Spleen (tissue), 7 donors: ENCODE data around the gene AGO3.

Source experiments
- CTCF ChIP-seq, 11 experiments: fragments of 200-600 bp in 7 of 11; fragments of 450-650 bp in 4 of 11; sonication (generic) in 4 of 11; IDR thresholded peaks in 8 of 11; conservative IDR thresholded peaks in 3 of 11; 1 replicate in 7 of 11; 2 replicates in 4 of 11; pipeline versions ENCODE4 v1.4.0 to v1.8.0; 2016 to 2021; ENCODE audit warnings: antibody characterized with exemption in 11 of 11, inconsistent platforms in 4 of 11, mild to moderate bottlenecking in 1 of 11
- POLR2A ChIP-seq, 3 donors: fragments of 450-650 bp; IDR thresholded peaks; one replicate each; pipeline ENCODE4 v1.5.1; 2017; ENCODE audit warnings: antibody characterized with exemption in 3 of 3, mild to moderate bottlenecking in 1 of 3
- POLR2AphosphoS5 ChIP-seq, 3 donors: sonication (generic); formaldehyde crosslinking; IDR thresholded peaks; one replicate each; pipeline ENCODE4 v1.5.1; 2017; ENCODE audit warnings: antibody characterized with exemption in 3 of 3
- donor health status: DM: no; HTN: no; CAD: no; lungs with moderate emphysema.
- donor health status: DM: no; HTN: no; CAD: no.
- donor health status: DM: no; HTN: no; CAD: no.

GRCh38 chr1:36062315-36062714 lies 131.4 kb downstream of the AGO3 start:
- no peak for TF ChIP-seq POLR2AphosphoS5 (IDR thresholded peaks at IDR 0.05)
- no peak for TF ChIP-seq CTCF (IDR thresholded peaks at IDR 0.05 in 8 of 11, conservative IDR thresholded peaks at IDR 0.05 in 3 of 11)
- TF ChIP-seq POLR2A (IDR thresholded peaks at IDR 0.05), result no peak
